WERI-Rb-1 (cell line): ENCODE measurements around the gene PELO.

Experiments
- DNase-seq: peaks from one replicate; pipeline ENCODE4 v3.0.0-alpha.2; 2020
- H3K27ac ChIP-seq: fragments of 250-450 bp; sonication (Bioruptor Pico); 2 replicates; pipeline ENCODE4 v1.5.1; 2020; ENCODE audit warnings: mild to moderate bottlenecking, moderate library complexity
- H3K27me3 ChIP-seq: fragments of 250-450 bp; sonication (Bioruptor Pico); 2 replicates; pipeline ENCODE4 v1.5.1; 2021; ENCODE audit warnings: mild to moderate bottlenecking, low read depth, moderate library complexity; ENCODE audit not compliant: insufficient read depth, severe bottlenecking
- H3K36me3 ChIP-seq: fragments of 250-450 bp; sonication (Bioruptor Pico); 2 replicates; pipeline ENCODE4 v1.5.1; 2020; ENCODE audit warnings: mild to moderate bottlenecking, moderate library complexity
- H3K4me3 ChIP-seq: 2 replicates; pipeline ENCODE4 v1.5.1; 2011; ENCODE audit warnings: low read depth, mild to moderate bottlenecking, control low read depth, low read length
- H3K9me3 ChIP-seq: fragments of 250-450 bp; sonication (Bioruptor Pico); 2 replicates; pipeline ENCODE4 v1.5.1; 2021; ENCODE audit warnings: mild to moderate bottlenecking, moderate library complexity; ENCODE audit not compliant: severe bottlenecking
- CTCF ChIP-seq: IDR thresholded peaks from 2 replicates; pipeline ENCODE4 v1.5.1; 2011; ENCODE audit warnings: low read depth, mild to moderate bottlenecking, control low read depth, inconsistent platforms, low read length

Gene PELO

GRCh38 chr5:52789851-52790250 is 2.1 kb downstream of the PELO start:
- H3K36me3 ChIP-seq = no peaks in the 10 kb centered on the region; the same call in 1 of the 2 replicates
- no peak overlapping the region for H3K27ac ChIP-seq
- no peak overlapping the region for H3K4me3 ChIP-seq
- H3K27me3 ChIP-seq = peaks cover 2% of the 10 kb centered on the region
- no peak for DNase-seq
- TF ChIP-seq CTCF = no peak
- no peaks in the 10 kb centered on the region for H3K9me3 ChIP-seq

- no peak for DNase-seq
- Histone ChIP-seq H3K27ac (no peak overlapping the region), H3K4me3 (no peak overlapping the region), H3K9me3 (no peaks in the 10 kb centered on the region), H3K36me3 (no peaks in the 10 kb centered on the region; the same call in 1 of the 2 replicates), H3K27me3 (peaks cover 2% of the 10 kb centered on the region)
- no peak for TF ChIP-seq CTCF
Observed at GRCh38 chr5:52791366-52791765, 3.6 kb downstream of the PELO start.

GRCh38 chr5:52794519-52794918 is 6.8 kb downstream of the PELO start:
- no peaks in the 10 kb centered on the region for H3K9me3 ChIP-seq
- no peaks in the 10 kb centered on the region for H3K27me3 ChIP-seq
- no peaks in the 10 kb centered on the region for H3K36me3 ChIP-seq
- H3K27ac ChIP-seq = no peak overlapping the region
- no peak for TF ChIP-seq CTCF
- no peak overlapping the region for H3K4me3 ChIP-seq
- no peak for DNase-seq

GRCh38 chr5:52796031-52796430 is 8.3 kb downstream of the PELO start:
- no peak for TF ChIP-seq CTCF
- no peaks in the 10 kb centered on the region for H3K9me3 ChIP-seq
- no peak overlapping the region for H3K4me3 ChIP-seq
- DNase-seq = no peak
- H3K27ac ChIP-seq = no peak overlapping the region
- no peaks in the 10 kb centered on the region for H3K27me3 ChIP-seq
- peaks cover under 1% of the 10 kb centered on the region; the same call in 1 of the 2 replicates for H3K36me3 ChIP-seq

GRCh38 chr5:52796516-52797103 is 8.9 kb downstream of the PELO start:
- H3K27me3 ChIP-seq = no peaks in the 10 kb centered on the region
- H3K27ac ChIP-seq = no peak overlapping the region
- H3K4me3 ChIP-seq = no peak overlapping the region
- no peak for DNase-seq
- H3K9me3 ChIP-seq = no peaks in the 10 kb centered on the region
- peaks cover 6% of the 10 kb centered on the region for H3K36me3 ChIP-seq
- no peak for TF ChIP-seq CTCF

- no peak overlapping the region for H3K27ac ChIP-seq
- peak overlapping the region; percentile 89 for H3K4me3 ChIP-seq
Observed at GRCh38 chr5:52798938-52799337, 11.2 kb downstream of the PELO start.

More at GRCh38 chr5:52798938-52799337, 11.2 kb downstream of the PELO start:
- Histone ChIP-seq H3K27me3 (no peaks in the 10 kb centered on the region), H3K9me3 (no peaks in the 10 kb centered on the region), H3K36me3 (peaks cover 26% of the 10 kb centered on the region)
- TF ChIP-seq CTCF = no peak
- DNase-seq = no peak
